HFFc6 (cell line): ENCODE data around the gene HS1BP3. TPM values are rescaled to one million over a fixed set of nuclear protein-coding genes. Genes with fewer than 3 reads are reported as not detected.

Experiments
- DNase-seq: peaks from one replicate; pipeline ENCODE4 v3.0.0-alpha.2; 2018
- H3K27ac Mint-ChIP-seq: 2 replicates; pipeline ENCODE4 v1.8.0; 2020; ENCODE audit warnings: mild to moderate bottlenecking, mixed read lengths
- H3K27me3 Mint-ChIP-seq: 2 replicates; pipeline ENCODE4 v1.8.0; 2021; ENCODE audit warnings: mild to moderate bottlenecking, moderate library complexity, mixed read lengths; ENCODE audit not compliant: insufficient read depth
- H3K36me3 Mint-ChIP-seq: 2 replicates; pipeline ENCODE4 v1.8.0; 2021; ENCODE audit warnings: low read depth, mixed read lengths
- H3K4me1 Mint-ChIP-seq: 2 replicates; pipeline ENCODE4 v1.8.0; 2020; ENCODE audit warnings: low read depth, mixed read lengths
- H3K4me3 Mint-ChIP-seq: 2 replicates; pipeline ENCODE4 v1.8.0; 2020; ENCODE audit warnings: mild to moderate bottlenecking, moderate library complexity, mixed read lengths
- H3K9me3 Mint-ChIP-seq: 2 replicates; pipeline ENCODE4 v1.8.0; 2020; ENCODE audit warnings: mild to moderate bottlenecking, mixed read lengths
- total RNA-seq, 6 experiments: library from RNA; stranded (reverse); fragmentation: NEBNext Ultra II Directional; extraction: Animal tissue kit (Norgen Biotek cat#: 25700); gene quantifications; 2 replicates in 1 of 6; 3 replicates in 5 of 6; pipeline ENCODE4 v1.2.3, GENCODE V29; 2021
- TF ChIP-seq, protein P1 (sequence below): fragments of 200-600 bp; sonication (generic); IDR thresholded peaks from 2 replicates; pipeline ENCODE4 v1.5.0; 2021; ENCODE audit warnings: antibody characterized with exemption, mild to moderate bottlenecking

Gene HS1BP3
- total RNA-seq, 6 experiments from 2014 or later, result 12.7 to 17.3 (median 15.8) TPM

- no peak overlapping the region for H3K27ac Mint-ChIP-seq
- no peaks in the 10 kb centered on the region for H3K36me3 Mint-ChIP-seq
- peaks cover 11% of the 10 kb centered on the region for H3K4me1 Mint-ChIP-seq
- DNase-seq, result no peak
- no peaks in the 10 kb centered on the region for H3K9me3 Mint-ChIP-seq
- H3K4me3 Mint-ChIP-seq, result no peak overlapping the region
- H3K27me3 Mint-ChIP-seq, result peaks cover 15% of the 10 kb centered on the region
- TF ChIP-seq, protein P1, sequence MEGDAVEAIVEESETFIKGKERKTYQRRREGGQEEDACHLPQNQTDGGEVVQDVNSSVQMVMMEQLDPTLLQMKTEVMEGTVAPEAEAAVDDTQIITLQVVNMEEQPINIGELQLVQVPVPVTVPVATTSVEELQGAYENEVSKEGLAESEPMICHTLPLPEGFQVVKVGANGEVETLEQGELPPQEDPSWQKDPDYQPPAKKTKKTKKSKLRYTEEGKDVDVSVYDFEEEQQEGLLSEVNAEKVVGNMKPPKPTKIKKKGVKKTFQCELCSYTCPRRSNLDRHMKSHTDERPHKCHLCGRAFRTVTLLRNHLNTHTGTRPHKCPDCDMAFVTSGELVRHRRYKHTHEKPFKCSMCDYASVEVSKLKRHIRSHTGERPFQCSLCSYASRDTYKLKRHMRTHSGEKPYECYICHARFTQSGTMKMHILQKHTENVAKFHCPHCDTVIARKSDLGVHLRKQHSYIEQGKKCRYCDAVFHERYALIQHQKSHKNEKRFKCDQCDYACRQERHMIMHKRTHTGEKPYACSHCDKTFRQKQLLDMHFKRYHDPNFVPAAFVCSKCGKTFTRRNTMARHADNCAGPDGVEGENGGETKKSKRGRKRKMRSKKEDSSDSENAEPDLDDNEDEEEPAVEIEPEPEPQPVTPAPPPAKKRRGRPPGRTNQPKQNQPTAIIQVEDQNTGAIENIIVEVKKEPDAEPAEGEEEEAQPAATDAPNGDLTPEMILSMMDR, result no peak
These were observed 19.6 kb upstream of the HS1BP3 start for GRCh38 chr2:20670315-20671035.

DNA sequence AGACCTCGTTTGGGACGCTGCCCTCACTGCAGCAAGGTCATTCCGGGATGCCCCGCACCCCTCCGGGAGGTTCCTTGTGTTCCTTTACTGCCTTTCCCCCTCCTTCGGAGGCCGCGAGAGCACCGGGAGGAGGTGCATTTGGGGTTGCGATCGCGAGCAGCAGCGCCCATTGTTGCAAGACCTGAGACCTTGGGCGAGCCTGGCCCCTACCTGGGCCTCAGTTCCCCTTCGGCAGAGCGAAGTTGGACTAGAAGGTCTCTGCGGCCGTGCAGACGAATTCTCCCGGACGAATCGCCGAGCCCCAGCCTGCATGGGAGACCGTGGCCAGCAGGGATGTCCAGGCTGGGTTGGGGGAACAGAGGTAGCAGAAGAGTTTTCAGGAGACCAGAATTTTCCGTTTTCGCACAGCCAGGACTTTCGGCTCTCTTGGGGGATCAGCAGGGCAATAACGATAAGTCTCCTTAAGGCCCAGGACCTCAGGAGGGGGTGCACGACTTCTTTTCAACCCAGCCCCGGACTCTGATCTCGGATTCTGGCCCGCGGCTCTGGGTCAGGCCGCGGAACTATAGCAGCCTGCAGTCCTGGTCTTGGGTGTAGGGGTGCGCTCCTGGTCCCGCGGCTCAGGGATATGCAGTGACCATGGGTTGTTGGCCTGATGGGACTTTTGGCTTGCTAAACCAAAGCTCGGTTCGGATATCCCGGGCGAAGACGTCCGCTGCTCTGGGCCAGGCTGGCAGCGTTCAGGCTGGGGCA lies 18.8 kb upstream of the HS1BP3 start:
- Mint-ChIP-seq H3K9me3 (no peaks in the 10 kb centered on the region), H3K4me3 (no peak overlapping the region), H3K27me3 (peaks cover 18% of the 10 kb centered on the region), H3K27ac (no peak overlapping the region), H3K4me1 (peaks cover 4% of the 10 kb centered on the region), H3K36me3 (no peaks in the 10 kb centered on the region)
- TF ChIP-seq, protein P1, result no peak
- DNase-seq, result no peak

DNA sequence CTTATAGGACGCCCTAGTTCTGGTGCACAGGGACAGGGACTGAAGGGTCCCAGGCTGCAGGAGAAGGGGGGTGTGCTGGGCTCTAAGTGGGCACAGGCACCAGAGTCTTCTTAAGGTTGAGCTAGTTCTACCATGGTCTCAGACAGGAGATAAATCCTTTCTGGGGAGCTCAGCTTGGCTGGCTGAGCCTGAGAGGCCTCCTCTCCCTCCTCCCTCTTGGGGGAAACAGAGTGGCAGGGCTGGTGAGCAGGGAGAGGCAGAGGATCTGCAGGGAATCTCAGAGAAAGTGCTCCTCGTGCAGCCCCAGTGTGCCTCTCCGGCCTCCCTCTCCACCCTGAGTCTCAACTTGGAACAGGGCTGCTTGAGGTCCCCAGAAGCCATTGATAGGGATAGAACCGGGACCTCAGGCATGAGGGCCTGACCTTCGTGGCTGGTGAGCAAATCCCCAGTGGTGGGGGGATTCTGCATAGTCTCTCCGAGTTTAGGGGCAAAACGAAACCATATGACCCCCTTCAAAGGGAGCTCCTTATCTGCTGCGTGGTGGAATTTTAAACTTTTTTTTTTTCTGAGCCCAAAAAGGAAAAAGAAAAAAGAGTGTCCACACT lies 18.1 kb upstream of the HS1BP3 start:
- DNase-seq, result no peak
- H3K4me3 Mint-ChIP-seq, result no peak overlapping the region
- H3K27ac Mint-ChIP-seq, result no peak overlapping the region
- H3K36me3 Mint-ChIP-seq, result no peaks in the 10 kb centered on the region
- no peaks in the 10 kb centered on the region for H3K4me1 Mint-ChIP-seq
- TF ChIP-seq, protein P1, result no peak
- H3K9me3 Mint-ChIP-seq, result no peaks in the 10 kb centered on the region
- peaks cover 22% of the 10 kb centered on the region for H3K27me3 Mint-ChIP-seq

DNA sequence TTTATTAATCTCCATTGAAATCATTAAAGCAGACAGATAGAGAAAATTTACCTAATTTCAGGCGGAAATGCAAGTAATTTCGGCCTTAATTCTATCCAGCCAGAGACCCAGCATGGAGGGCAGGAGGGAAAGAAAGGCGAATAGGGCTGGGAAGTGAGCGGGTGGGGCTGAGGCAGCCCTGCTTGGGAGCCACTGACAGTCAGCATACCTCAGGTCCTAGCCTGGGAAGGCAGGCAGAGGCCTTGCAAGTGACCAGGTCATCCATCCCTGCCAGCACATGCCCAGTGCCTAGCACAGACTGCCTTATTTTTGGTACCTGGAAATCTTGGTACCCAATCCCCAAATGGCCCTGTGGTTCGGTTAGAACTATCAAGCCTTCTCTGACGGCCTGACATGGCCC lies 17.6 kb upstream of the HS1BP3 start:
- TF ChIP-seq, protein P1, result no peak

GRCh38 chr2:20667531-20668401 lies 16.9 kb upstream of the HS1BP3 start:
- Mint-ChIP-seq H3K4me3 (no peak overlapping the region), H3K27ac (no peak overlapping the region), H3K27me3 (peaks cover 31% of the 10 kb centered on the region), H3K9me3 (no peaks in the 10 kb centered on the region), H3K36me3 (no peaks in the 10 kb centered on the region), H3K4me1 (no peaks in the 10 kb centered on the region)
- TF ChIP-seq, protein P1, result no peak
- DNase-seq, result no peak

More for the DNA sequence above, 17.6 kb upstream of the HS1BP3 start:
- Mint-ChIP-seq H3K36me3 (no peaks in the 10 kb centered on the region), H3K9me3 (no peaks in the 10 kb centered on the region), H3K4me3 (no peak overlapping the region), H3K27ac (no peak overlapping the region), H3K4me1 (no peaks in the 10 kb centered on the region), H3K27me3 (peaks cover 26% of the 10 kb centered on the region)
- DNase-seq, result no peak
